ENCODE measurements around the gene ATP5PO.

Gene ATP5PO

GRCh38 chr21:33904041-33904440, 11.6 kb downstream of the ATP5PO start:
- H3K4me2 ChIP-seq (ENCODE audit: low read length): no peak overlapping the region
- peaks cover 78% of the 10 kb centered on the region for H3K36me3 ChIP-seq (ENCODE audit: control insufficient read depth, low read length)

GRCh38 chr21:33902349-33902748, 13.3 kb downstream of the ATP5PO start:
- Histone ChIP-seq H3K4me3 (ENCODE audit: low read length) (no peak overlapping the region), H3K9me3 (ENCODE audit: control insufficient read depth, insufficient read depth, low read length) (no peaks in the 10 kb centered on the region), H3K9me2 (replicated peaks; ENCODE audit: control insufficient read depth, low read length) (no peaks in the 10 kb centered on the region), H3F3A (ENCODE audit: control insufficient read depth, insufficient read depth) (0 out of 2 replicates have a peak, but pooled peaks cover 5% of the 10 kb centered on the region), H3K27ac (ENCODE audit: low read depth, low read length) (no peak overlapping the region), H3K4me1 (ENCODE audit: control insufficient read depth, low read length) (no peaks in the 10 kb centered on the region), H3K36me3 (ENCODE audit: control insufficient read depth, low read length) (peaks cover 61% of the 10 kb centered on the region), H4K20me1 (ENCODE audit: control insufficient read depth, insufficient read depth, low read depth, low read length) (no peaks in the 10 kb centered on the region), H3K79me2 (ENCODE audit: control insufficient read depth, low read length) (no peaks in the 10 kb centered on the region), H3K27me3 (ENCODE audit: control insufficient read depth, low read length) (no peaks in the 10 kb centered on the region), H3K4me2 (ENCODE audit: low read length) (no peak overlapping the region)
- TF ChIP-seq EZH2phosphoT487 (IDR thresholded peaks at IDR 0.05; ENCODE audit: borderline replicate concordance, low read length): no peak
- TF ChIP-seq CTCF (IDR thresholded peaks at IDR 0.05; ENCODE audit: low read depth, low read length, poor library complexity, severe bottlenecking): no peak

More at GRCh38 chr21:33904041-33904440, 11.6 kb downstream of the ATP5PO start:
- H3K4me3 ChIP-seq (ENCODE audit: low read length): no peak overlapping the region
- no peaks in the 10 kb centered on the region for H4K20me1 ChIP-seq (ENCODE audit: control insufficient read depth, insufficient read depth, low read depth, low read length)
- no peaks in the 10 kb centered on the region for H3K9me3 ChIP-seq (ENCODE audit: control insufficient read depth, insufficient read depth, low read length)
- TF ChIP-seq CTCF (IDR thresholded peaks at IDR 0.05; ENCODE audit: low read depth, low read length, poor library complexity, severe bottlenecking) (no peak), EZH2phosphoT487 (IDR thresholded peaks at IDR 0.05; ENCODE audit: borderline replicate concordance, low read length) (no peak)
- no peaks in the 10 kb centered on the region for H3K4me1 ChIP-seq (ENCODE audit: control insufficient read depth, low read length)
- H3K27me3 ChIP-seq (ENCODE audit: control insufficient read depth, low read length): no peaks in the 10 kb centered on the region
- H3K79me2 ChIP-seq (ENCODE audit: control insufficient read depth, low read length): no peaks in the 10 kb centered on the region
- no peak overlapping the region for H3K27ac ChIP-seq (ENCODE audit: low read depth, low read length)
- H3K9me2 ChIP-seq (replicated peaks; ENCODE audit: control insufficient read depth, low read length): no peaks in the 10 kb centered on the region
- 0 out of 2 replicates have a peak, but pooled peaks cover 4% of the 10 kb centered on the region for H3F3A ChIP-seq (ENCODE audit: control insufficient read depth, insufficient read depth)

GRCh38 chr21:33901412-33902288, 14.0 kb downstream of the ATP5PO start:
- Histone ChIP-seq H3K4me2 (ENCODE audit: low read length) (no peak overlapping the region), H4K20me1 (ENCODE audit: control insufficient read depth, insufficient read depth, low read depth, low read length) (no peaks in the 10 kb centered on the region), H3K9me2 (replicated peaks; ENCODE audit: control insufficient read depth, low read length) (no peaks in the 10 kb centered on the region), H3K27ac (ENCODE audit: low read depth, low read length) (no peak overlapping the region), H3K9me3 (ENCODE audit: control insufficient read depth, insufficient read depth, low read length) (no peaks in the 10 kb centered on the region), H3K27me3 (ENCODE audit: control insufficient read depth, low read length) (no peaks in the 10 kb centered on the region), H3K4me3 (ENCODE audit: low read length) (no peak overlapping the region), H3K4me1 (ENCODE audit: control insufficient read depth, low read length) (no peaks in the 10 kb centered on the region), H3F3A (ENCODE audit: control insufficient read depth, insufficient read depth) (0 out of 2 replicates have a peak, but pooled peaks cover 6% of the 10 kb centered on the region), H3K36me3 (ENCODE audit: control insufficient read depth, low read length) (peaks cover 54% of the 10 kb centered on the region), H3K79me2 (ENCODE audit: control insufficient read depth, low read length) (no peaks in the 10 kb centered on the region)
- TF ChIP-seq CTCF (IDR thresholded peaks at IDR 0.05; ENCODE audit: low read depth, low read length, poor library complexity, severe bottlenecking) (peak; percentile 69), EZH2phosphoT487 (IDR thresholded peaks at IDR 0.05; ENCODE audit: borderline replicate concordance, low read length) (no peak)

Data from DOHH2 (cell line).